Smooth muscle cell (in vitro differentiated cells): ENCODE results near the gene IRF8. TPM values are rescaled to one million over a fixed set of nuclear protein-coding genes. Genes with fewer than 3 reads are reported as not detected.

Experiments used
- DNase-seq: peaks from one replicate; lab custom pipeline; 2025; ENCODE audit not compliant: unreplicated experiment; lab: John Stamatoyannopoulos, UW
- H2AFZ ChIP-seq: fragments of 200-600 bp; sonication (generic); 2 replicates; pipeline ENCODE4 v1.6.0; 2016; ENCODE audit warnings: antibody characterized with exemption, low read depth, mild to moderate bottlenecking
- H3F3A ChIP-seq: fragments of 200-600 bp; sonication (generic); 2 replicates; pipeline ENCODE4 v1.6.0; 2017; ENCODE audit warnings: antibody characterized with exemption, low read depth
- H3K27ac ChIP-seq: fragments of 200-600 bp; sonication (generic); 2 replicates; pipeline ENCODE4 v1.5.1; 2016; ENCODE audit warnings: low read depth, mild to moderate bottlenecking
- H3K27me3 ChIP-seq: fragments of 200-600 bp; sonication (generic); 2 replicates; pipeline ENCODE4 v1.6.1; 2016; ENCODE audit warnings: low read depth, mild to moderate bottlenecking
- H3K36me3 ChIP-seq: fragments of 200-600 bp; sonication (generic); 2 replicates; pipeline ENCODE4 v1.5.1; 2016; ENCODE audit warnings: low read depth
- H3K4me1 ChIP-seq: fragments of 200-600 bp; sonication (generic); 2 replicates; pipeline ENCODE4 v1.5.1; 2016; ENCODE audit warnings: low read depth
- H3K4me2 ChIP-seq: fragments of 200-600 bp; sonication (generic); 2 replicates; pipeline ENCODE4 v1.6.0; 2016; ENCODE audit warnings: mild to moderate bottlenecking
- H3K4me3 ChIP-seq: fragments of 200-600 bp; sonication (generic); 2 replicates; pipeline ENCODE4 v1.5.1; 2016; ENCODE audit warnings: mild to moderate bottlenecking
- H3K79me2 ChIP-seq: fragments of 200-600 bp; sonication (generic); 2 replicates; pipeline ENCODE4 v1.6.0; 2016; ENCODE audit warnings: low read depth, mild to moderate bottlenecking
- H3K9ac ChIP-seq: fragments of 200-600 bp; sonication (generic); 2 replicates; pipeline ENCODE4 v1.6.0; 2016; ENCODE audit warnings: low read depth
- H3K9me3 ChIP-seq: fragments of 200-600 bp; sonication (generic); replicated peaks from 2 replicates; pipeline ENCODE4 v1.5.1; 2016; ENCODE audit warnings: low read depth
- H4K20me1 ChIP-seq: fragments of 200-600 bp; sonication (generic); 2 replicates; pipeline ENCODE4 v1.6.0; 2016; ENCODE audit warnings: low read depth
- WGBS: methylation state at CpG from one replicate; pipeline ENCODE4 v1.1.7; 2016; ENCODE audit warnings: low lambda C conversion rate; 5-methylcytosine and 5-hydroxymethylcytosine counted together
- polyA plus RNA-seq: library from polyadenylated mRNA; unstranded; fragments of >200 nt; fragmentation: Nextera tagmentation; extraction: Ambion mirVana; gene quantifications from 2 replicates; pipeline ENCODE4 v1.2.1, GENCODE V29; 2016
- total RNA-seq: library from RNA; depleted of rRNA; stranded (reverse); fragments of >200 nt; gene quantifications from 2 replicates; pipeline ENCODE4 v1.2.3, GENCODE V29; 2014
- TF ChIP-seq, protein P1 (sequence below): fragments of 200-600 bp; sonication (generic); IDR thresholded peaks from 2 replicates; pipeline ENCODE4 v1.5.1; 2017; ENCODE audit warnings: borderline replicate concordance, mild to moderate bottlenecking, antibody characterized with exemption; ENCODE audit not compliant: insufficient read depth, poor library complexity, severe bottlenecking

The IRF8 gene
- total and polyA plus RNA-seq, 2 experiments from 2014 or later = 0.88 to 3.4 TPM

DNA sequence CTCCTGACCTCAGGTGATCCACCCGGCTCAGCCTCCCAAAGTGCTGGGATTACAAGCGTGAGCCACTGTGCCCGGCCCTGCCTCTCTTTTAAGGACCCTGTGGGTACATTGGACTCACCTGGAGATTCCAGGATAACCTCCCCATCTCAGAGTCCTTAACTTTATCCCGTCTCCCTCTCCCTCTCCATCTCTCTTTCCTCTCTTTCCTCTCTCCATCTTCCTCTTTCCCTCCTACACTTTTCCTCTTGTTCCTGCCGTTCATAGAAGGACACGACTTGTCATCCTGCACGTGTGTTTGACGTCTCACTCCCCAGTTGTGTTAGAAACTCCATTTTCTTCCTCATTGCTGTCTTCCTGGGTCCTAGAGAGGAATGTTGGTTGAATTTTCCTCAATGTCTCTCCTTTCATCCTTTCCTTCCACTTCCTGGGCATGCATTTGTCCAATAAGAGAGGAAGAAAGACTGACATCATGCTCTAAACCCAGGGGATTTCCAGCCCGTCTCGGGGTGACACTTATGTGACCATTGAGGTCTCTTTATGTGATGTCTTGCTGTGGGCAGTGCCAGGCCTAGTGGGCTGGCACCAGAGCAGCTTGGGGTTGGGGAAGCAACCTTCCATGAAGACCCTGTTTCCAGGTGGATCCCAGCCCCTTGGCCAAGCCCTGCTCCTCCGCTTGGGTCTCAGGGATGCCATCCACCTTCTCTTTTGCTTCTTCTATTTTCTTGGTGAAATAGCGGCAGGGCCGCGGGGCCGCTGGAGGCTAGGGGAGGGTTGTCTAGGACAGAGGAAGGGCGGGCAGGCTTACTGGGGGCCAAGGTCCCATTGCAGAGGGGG is 39.8 kb upstream of the IRF8 start:
- no peaks in the 10 kb centered on the region for H3F3A ChIP-seq
- no peak overlapping the region for H3K9ac ChIP-seq
- no peaks in the 10 kb centered on the region for H3K9me3 ChIP-seq
- H4K20me1 ChIP-seq = no peaks in the 10 kb centered on the region
- peaks cover 10% of the 10 kb centered on the region for H3K27me3 ChIP-seq
- DNase-seq = no peak
- H3K4me2 ChIP-seq = no peak overlapping the region
- no peaks in the 10 kb centered on the region for H3K79me2 ChIP-seq
- no peak overlapping the region for H3K4me3 ChIP-seq
- H2AFZ ChIP-seq = no peak overlapping the region
- no peaks in the 10 kb centered on the region for H3K36me3 ChIP-seq
- no peaks in the 10 kb centered on the region for H3K4me1 ChIP-seq
- 91% methylated on average over 16 of the region's 16 CpGs for WGBS
- no peak overlapping the region for H3K27ac ChIP-seq
- TF ChIP-seq, protein P1, sequence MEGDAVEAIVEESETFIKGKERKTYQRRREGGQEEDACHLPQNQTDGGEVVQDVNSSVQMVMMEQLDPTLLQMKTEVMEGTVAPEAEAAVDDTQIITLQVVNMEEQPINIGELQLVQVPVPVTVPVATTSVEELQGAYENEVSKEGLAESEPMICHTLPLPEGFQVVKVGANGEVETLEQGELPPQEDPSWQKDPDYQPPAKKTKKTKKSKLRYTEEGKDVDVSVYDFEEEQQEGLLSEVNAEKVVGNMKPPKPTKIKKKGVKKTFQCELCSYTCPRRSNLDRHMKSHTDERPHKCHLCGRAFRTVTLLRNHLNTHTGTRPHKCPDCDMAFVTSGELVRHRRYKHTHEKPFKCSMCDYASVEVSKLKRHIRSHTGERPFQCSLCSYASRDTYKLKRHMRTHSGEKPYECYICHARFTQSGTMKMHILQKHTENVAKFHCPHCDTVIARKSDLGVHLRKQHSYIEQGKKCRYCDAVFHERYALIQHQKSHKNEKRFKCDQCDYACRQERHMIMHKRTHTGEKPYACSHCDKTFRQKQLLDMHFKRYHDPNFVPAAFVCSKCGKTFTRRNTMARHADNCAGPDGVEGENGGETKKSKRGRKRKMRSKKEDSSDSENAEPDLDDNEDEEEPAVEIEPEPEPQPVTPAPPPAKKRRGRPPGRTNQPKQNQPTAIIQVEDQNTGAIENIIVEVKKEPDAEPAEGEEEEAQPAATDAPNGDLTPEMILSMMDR = no peak

DNA sequence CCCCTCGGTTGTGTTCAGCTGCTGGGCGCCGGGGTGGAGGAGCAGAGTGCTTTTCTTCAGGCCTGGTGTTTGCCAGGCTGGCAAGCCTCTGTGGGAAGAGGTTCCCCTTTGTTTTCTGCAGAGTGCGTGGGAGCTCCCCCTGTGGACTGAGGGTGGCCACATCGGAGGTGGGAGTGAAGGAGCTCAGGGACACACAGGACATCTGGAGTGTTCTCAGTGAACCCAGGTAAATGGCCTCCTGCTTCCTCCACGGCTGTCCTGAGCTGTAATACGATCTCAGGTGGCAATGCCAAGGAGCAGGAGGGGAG is 39.2 kb upstream of the IRF8 start:
- no peak for DNase-seq
- no peak overlapping the region for H3K9ac ChIP-seq
- H3K27me3 ChIP-seq = peaks cover 10% of the 10 kb centered on the region
- no peaks in the 10 kb centered on the region for H3K4me1 ChIP-seq
- WGBS = 73% methylated on average over 7 of the region's 7 CpGs
- H3F3A ChIP-seq = no peaks in the 10 kb centered on the region
- no peak overlapping the region for H3K4me2 ChIP-seq
- TF ChIP-seq, protein P1 = no peak
- no peaks in the 10 kb centered on the region for H3K36me3 ChIP-seq
- H3K9me3 ChIP-seq = no peaks in the 10 kb centered on the region
- no peaks in the 10 kb centered on the region for H3K79me2 ChIP-seq
- no peak overlapping the region for H2AFZ ChIP-seq
- no peak overlapping the region for H3K4me3 ChIP-seq
- H4K20me1 ChIP-seq = no peaks in the 10 kb centered on the region
- no peak overlapping the region for H3K27ac ChIP-seq

DNA sequence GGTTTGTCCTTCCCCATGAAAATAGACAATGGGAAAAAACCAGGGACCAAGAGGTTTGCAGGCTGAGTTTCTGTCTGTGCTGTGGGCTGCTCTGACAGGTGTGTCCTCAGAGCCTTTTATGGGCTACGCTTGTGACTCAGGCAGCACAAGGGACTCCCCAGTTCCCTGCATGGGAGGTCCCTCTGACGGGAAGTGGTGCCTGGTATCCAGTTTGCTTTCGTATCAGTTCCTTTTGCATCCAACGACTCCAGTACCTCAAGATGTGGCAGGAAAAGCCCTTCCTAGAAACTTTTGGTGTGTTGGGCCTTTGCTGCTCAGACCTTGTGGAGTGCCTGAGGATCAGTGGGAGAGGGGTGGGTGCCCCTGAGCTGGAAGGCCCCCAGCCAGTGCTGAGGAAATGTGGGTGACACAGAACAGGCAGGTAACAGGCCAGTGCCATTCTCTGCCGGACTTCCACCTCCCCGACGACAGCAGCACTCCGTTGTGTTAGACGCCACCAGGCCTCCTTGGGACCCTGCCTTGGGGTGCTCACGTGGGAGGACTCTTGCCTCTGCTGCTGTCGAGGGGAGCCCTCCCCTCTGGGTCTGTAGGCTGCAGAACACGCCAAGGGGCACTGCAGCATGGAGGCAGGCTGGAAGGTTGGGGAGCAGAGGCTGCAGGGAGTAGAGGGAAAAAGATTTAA is 38.4 kb upstream of the IRF8 start:
- no peak overlapping the region for H3K27ac ChIP-seq
- no peak overlapping the region for H3K4me3 ChIP-seq
- H3K4me1 ChIP-seq = no peaks in the 10 kb centered on the region
- no peak overlapping the region for H2AFZ ChIP-seq
- no peak overlapping the region for H3K4me2 ChIP-seq
- no peaks in the 10 kb centered on the region for H3F3A ChIP-seq
- no peaks in the 10 kb centered on the region for H4K20me1 ChIP-seq
- WGBS = 87% methylated on average over 12 of the region's 12 CpGs
- H3K27me3 ChIP-seq = peaks cover 10% of the 10 kb centered on the region
- no peaks in the 10 kb centered on the region for H3K79me2 ChIP-seq
- no peaks in the 10 kb centered on the region for H3K36me3 ChIP-seq
- no peaks in the 10 kb centered on the region for H3K9me3 ChIP-seq
- H3K9ac ChIP-seq = no peak overlapping the region
- DNase-seq = no peak
- TF ChIP-seq, protein P1 = no peak
